Activated CD8-positive, alpha-beta memory T cell treated with anti-CD3 and anti-CD28 coated beads, Interleukin-2, amount 50 U/mL, for 4 hours (primary cell): Measurements from ENCODE around the gene DUSP1.

Source experiments
- DNase-seq: peaks from one replicate; pipeline ENCODE4 v3.0.0-alpha.2; 2020

The DUSP1 gene

GRCh38 chr5:172776235-172776594 is 5.2 kb upstream of the DUSP1 start:
- no peak for DNase-seq

DNA sequence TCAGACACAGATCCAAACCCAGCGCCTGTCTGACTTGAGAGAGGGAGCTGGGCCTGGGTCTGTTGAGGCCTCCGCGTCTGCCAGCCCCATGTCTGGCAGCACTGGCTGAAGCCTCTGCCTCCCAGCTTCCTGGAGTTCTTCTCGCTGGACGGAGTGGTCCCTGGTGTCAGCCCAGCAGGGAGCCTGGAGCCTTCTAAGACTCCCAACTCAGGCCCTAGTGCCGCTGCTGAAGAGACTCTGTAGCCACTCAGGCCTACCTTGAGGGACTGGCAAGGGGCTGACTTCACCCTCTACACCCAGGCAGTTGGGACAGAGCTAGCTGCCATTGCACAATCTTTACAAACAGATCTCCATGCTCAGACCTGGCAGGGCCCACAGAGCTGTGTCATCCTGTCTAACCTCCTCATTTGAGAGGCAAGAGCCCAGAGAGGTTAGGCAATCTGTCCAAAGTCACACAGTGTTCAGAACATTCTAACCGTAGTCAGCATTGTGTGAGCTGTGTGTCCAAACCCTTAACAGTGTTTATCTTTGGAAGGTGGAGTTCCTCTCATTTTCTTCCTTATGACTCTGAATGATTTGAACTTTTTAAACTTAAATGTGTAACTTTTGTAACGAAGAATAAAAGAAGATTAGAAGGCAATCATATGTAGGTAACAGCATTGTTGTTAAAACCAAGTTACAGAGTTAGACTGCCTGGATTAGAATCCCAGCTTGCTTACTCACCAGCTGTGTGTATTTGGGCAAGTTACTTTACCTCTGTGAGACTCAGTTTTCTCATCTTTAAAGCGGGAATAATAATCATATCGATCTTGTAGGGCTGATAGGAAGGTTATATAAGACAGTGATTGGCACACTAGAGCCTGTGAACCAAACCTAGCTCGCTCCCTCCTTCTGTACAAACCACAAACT is 4.6 kb upstream of the DUSP1 start:
- no peak for DNase-seq

DNA sequence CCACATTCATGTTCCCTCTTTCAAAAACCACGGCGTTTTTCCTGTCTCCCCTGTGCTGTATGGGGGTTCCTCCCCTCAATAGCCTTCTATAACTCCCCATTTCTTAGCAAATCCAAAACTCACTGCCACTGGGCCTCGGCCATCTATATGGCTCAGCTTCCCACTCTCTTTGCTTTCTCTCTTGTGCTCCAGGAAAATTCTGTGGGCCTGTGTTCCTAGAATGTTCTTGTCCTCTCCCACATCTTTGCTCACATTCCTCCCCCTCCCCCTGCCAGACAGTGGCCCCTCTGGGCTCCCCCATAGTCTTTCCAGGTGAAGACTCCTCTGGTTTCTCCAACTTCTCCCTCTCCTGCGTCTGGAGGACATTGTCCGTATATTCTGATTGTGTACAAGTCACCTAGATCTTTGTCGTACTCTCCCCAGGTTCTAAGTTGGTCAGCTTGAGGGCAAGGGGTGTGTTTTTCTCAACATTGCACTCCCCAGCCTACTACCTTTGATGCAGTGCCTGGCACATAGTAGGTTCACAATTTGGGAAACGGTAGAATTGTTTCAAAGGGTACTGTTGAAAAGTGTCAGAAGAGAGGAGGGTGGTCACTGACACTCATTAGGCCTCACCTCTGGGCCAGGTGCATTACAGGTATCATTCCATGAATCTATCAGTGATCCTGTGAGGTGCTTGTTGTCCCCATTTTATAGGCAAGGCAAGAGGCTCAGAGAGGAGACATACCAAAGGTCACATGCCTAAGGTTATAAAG is 3.7 kb upstream of the DUSP1 start:
- no peak for DNase-seq

DNA sequence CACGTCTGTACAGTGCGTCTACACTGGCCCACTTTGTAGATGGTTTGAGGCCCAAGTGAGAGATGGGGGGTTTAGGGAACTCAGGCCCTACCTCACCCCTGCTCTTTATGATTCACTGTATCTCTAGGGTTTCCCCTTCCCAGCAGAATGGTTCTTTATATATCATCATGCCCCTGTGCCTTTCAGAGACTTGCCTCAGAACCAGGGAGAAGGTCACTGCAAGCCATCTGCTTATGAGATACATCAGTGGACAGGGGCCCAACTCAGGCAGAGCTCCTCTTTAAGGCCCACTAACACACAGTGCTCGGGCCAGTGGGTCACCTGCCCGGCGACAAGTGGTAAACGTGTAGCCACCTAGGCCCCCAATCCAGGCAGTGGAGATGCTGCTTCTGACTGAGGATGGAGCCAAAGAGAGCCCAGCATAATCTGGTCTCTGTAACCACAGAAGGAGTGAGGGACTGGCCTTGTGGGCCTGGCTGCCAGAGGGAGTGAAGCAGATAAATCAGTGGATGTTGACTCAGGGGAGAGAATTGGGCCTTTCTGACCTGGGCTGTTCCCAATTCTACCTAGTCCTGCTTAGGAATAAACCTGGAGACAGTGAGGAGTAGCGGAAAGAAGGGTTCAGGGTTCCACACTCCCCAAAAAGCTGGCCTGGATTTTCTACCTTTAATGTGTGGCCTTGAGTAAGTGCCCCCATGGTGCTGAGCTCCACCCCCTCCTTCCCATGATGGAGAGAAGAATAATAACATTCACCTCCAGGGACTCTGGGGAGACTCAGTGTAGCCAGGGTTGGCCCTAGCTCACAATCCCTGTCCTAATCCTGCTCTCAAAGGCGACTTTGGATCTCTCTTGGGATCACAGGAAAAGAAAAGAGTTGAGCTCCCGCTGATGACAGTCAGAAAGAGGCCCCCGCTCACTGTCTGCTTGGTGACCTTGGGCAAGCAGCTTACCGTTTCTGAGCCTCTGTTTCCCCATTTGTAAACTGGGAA is 2.8 kb upstream of the DUSP1 start:
- no peak for DNase-seq

GRCh38 chr5:172772112-172772906 is 1.3 kb upstream of the DUSP1 start:
- peak; percentile 77 for DNase-seq

DNA sequence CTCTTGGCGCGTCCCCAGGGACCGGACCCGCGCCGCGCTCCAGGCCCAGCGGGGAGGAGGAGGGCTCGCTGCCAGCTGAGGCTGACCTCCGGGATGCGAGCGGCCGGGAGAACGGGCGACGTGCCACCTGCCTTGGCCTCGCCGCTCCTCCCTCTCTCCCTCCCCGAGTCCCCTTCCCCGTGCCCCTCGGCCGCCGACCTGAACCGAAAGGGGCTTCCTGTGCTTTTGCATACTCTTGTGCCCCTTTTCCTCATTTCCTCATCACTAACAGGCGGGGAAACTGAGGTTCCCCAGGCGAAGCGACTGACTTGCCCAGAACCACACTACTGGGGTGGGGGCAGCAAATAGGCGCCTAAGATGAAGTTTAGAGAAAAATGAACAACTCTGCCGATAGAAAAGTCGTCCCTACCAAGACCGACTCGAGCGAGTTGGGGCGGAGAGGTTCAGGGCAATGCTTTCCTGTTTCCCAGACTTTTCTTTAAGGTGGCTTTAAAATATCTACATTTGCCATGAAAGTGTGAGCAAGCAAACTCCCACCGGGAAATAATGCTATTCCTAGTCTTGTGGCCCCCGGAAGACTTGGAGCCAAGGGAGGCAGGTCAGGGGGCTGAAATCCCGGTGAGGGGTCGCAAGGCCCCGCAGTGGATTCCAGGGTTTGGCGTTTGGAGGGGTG is 580 bp upstream of the DUSP1 start:
- no peak for DNase-seq

GRCh38 chr5:172770374-172770674 is 671 bp downstream of the DUSP1 start:
- DNase-seq = peak; percentile 49

- no peak for DNase-seq
Observed at GRCh38 chr5:172769616-172770373, 1.2 kb downstream of the DUSP1 start.

DNA sequence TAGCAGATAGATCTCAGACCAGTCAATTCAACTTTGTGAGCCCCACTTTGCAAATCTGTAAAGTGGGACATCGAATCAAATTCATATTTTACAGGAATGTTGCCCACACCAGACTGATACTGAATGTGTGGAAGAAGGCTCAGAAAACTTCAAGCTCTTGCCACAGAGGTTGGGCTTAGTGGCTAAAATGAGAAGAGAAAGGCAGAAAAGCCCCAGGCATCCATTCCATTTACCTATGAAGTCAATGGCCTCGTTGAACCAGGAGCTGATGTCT is 1.7 kb downstream of the DUSP1 start:
- no peak for DNase-seq

DNA sequence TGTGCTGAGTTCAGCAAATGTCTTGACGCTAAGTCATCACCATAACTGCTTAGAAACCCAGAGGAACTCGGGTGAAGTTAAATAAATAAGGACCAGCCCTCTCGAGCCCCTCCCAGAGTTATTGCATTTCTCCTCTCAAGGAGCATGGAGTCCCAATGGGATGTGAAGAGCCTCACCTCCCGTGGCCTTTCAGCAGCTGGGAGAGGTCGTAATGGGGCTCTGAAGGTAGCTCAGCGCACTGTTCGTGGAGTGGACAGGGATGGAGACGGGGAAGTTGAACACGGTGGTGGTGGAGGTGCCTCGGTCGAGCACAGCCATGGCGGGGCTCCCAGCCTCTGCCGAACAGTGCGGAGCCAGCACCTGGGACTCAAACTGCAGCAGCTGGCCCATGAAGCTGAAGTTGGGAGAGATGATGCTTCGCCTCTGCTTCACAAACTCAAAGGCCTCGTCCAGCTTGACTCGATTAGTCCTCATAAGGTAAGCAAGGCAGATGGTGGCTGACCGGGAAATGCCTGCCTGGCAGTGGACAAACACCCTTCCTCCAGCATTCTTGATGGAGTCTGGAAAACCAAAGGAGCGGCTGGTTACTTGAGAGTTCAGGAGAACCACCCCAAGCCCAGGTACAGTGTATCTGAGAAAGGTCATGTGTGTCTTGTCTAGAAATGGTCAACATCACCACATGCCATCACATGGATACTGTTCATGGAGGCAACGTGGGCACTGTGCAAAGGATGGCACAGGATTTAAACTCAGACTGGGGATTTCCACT is 2.2 kb downstream of the DUSP1 start:
- no peak for DNase-seq

- no peak for DNase-seq
Observed at GRCh38 chr5:172768098-172768572, 2.9 kb downstream of the DUSP1 start.

DNA sequence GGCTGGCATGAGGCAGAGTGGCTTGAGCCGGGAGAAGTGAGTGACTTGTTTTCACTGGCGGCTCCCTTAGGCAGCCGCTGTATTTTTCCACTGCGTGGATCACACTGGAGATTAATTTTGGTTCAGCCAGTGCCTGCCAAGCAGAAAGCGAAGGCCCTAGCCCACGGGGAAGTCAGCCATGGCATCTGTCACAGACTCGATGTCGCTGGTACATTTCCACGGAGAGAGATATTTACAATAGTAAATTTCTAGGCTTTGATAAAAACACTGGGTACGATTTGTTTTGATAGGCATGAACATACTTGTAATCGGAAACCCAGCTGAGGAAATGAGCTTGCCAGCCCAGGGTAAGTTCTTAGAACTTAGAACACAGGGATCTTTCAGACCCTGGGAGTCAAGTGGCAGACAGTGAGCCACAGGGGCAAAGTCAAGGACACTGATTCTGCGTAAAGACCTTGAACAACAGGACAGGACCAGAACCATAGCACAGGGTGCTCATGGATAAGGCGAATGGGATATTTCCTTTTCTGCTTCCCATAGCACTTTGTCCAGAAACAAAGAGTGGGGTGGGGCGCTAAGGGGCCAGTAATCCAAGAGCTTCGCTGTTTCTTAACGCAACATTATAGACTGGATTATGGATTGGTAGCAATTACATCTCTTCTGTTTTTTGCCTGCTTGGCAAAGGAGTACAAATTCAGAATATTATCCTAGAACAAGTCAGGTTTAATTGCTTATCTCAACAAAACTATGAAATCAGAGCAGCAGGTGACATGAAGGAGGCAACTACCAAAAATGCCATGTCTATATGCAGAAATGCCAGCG is 4.5 kb downstream of the DUSP1 start:
- DNase-seq = no peak

DNA sequence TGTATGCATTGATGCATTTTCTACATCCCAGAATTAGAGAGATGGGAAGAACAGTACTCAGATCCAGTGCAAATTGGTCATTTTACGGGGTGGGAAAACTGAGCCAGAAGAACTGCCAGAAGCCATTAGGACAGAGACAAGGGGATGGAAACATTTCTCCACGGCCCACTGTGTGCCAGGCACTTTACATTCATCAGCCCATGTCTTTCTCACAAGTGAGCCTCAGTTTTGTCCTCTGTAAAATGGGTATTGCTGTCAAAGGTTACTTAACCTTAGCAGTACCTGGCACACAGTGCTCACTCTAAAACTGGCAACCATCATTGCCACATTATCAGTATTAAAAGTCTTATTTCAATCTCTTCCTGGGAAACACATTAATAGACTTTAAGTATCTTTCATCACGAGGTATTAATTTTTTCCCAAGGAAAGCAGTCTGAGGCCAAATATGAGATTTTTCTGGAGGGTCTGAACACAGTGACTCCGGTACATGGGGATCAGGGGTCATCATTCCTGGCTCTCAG is 5.2 kb downstream of the DUSP1 start:
- no peak for DNase-seq

DNA sequence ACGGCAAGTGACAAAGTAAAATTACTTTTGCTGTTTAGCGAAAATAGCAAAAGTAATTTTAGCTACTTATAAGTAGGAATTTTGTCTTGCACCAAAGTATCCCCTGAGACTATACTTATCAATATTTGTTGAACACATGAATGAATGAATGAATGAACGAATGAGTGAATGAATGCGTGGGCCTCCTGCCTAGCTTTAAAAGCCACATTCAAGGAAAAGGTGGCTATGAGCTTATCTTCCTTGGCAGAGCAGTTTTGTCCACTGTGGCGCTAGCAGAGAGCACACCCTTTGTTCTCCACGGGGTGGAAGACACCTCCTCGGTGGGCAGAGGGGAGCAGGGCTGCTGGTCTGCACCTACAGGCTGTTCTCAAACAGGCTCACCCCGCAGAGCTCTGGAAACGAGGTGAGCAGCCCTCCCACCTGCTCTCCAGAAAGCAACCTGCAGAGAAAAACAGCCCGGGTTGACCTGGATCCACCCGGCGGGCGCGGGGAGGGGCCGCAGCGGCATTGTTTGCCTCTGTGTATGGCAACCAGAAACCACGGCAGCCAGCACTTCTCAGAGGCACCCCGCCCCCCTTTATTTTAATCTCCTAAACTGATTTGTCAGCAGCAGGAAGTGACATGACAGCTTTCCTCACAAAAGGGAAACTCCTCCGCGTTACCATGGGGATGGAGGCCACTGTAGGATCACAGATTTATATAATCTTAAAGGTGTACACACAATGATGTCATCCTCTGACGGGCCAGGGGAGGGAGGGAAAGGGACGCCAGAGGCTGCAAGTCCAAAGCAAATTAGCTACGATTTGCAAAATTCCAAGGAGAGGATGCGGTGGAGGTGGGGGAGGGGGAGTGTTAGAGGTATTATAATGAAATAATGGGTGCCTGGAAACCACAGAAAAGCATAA is 5.9 kb downstream of the DUSP1 start:
- DNase-seq = peak; percentile 89

- no peak for DNase-seq
Observed at GRCh38 chr5:172763120-172763464, 7.9 kb downstream of the DUSP1 start.

DNA sequence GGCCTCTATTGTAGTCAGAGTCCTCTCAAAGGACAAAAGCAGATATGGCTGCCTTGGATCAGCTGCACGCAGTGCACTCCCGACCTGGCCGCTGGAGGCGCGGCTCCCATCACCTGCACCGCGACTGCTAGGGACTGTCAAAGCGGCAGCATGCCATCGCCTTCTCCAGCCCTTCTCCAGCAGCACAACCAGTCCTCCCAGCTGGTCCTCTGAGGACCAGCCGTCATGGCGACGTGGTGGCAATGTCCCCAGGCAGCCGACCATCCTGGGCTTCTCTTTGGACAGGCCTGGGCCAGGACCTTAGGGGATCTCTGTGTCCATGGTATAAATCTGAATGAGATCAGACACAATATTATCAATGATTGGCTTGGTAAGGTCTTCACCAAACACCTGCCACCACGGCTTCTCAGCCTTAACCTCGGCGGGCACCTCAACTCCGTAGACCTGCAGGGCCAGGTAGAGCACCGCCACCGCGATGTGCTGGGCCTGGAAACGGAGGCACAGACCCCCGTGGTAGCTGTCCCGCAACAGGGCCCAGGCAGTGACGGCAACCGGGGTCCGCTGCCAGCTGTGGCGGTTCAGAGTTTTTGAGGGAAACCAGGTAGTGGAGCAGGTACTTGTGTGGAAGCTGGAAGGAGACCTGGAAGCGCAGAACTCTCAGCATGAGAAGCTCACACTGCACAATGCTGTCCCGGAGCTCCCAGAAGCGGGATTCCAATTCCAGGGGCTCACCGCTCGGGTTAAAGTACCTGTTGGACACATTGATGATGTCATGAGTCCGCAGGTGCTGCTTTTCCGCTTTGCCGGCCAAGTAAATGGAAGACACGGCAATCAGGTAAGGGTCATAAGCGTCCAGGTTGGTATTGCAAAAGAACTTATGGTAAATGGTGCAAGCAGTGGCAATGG is 8.5 kb downstream of the DUSP1 start:
- no peak for DNase-seq

- DNase-seq = no peak
Observed at GRCh38 chr5:172760959-172761358, 10.0 kb downstream of the DUSP1 start.
